Adrenal gland (tissue), 12 donors: ENCODE measurements around the gene ZNF57. TPM values are rescaled to one million over a fixed set of nuclear protein-coding genes. Genes with fewer than 3 reads are reported as not detected.
"Not testable (repeated sequence)": the region's sequence is repeated elsewhere in the genome, so short reads cannot be mapped to it uniquely, and the experiment has no call there.

Experiments
- DNase-seq, 7 donors: peaks; one replicate each; pipeline ENCODE4 v3.0.0-alpha.2; 2019 to 2020
- H3K27ac ChIP-seq, 5 donors: fragments of 200-600 bp; sonication (generic) in 4 of 5; 1 replicate in 3 of 5; 2 replicates in 2 of 5; pipeline versions ENCODE4 v1.5.1 to v1.8.0; 2016 to 2020; ENCODE audit warnings: mild to moderate bottlenecking in 1 of 5
- H3K27me3 ChIP-seq: fragments of 200-600 bp; 2 replicates; pipeline ENCODE4 v1.8.0; 2021
- H3K36me3 ChIP-seq, 2 donors: fragments of 200-600 bp; replicated peaks in 1 of 2; 1 replicate in 1 of 2; 2 replicates in 1 of 2; pipeline versions ENCODE4 v1.5.1 to v1.8.0; 2018 to 2022
- H3K4me1 ChIP-seq, 2 donors: fragments of 200-600 bp; replicated peaks in 1 of 2; 1 replicate in 1 of 2; 2 replicates in 1 of 2; pipeline versions ENCODE4 v1.5.1 to v1.8.0; 2018 to 2021
- H3K4me3 ChIP-seq, 4 donors: fragments of 200-600 bp; sonication (generic) in 3 of 4; one replicate each; pipeline ENCODE4 v1.5.1; 2016 to 2018
- H3K9me3 ChIP-seq, 3 donors: fragments of 200-600 bp; sonication (generic) in 1 of 3; replicated peaks in 1 of 3; 1 replicate in 2 of 3; 2 replicates in 1 of 3; pipeline versions ENCODE4 v1.5.1 to v1.8.0; 2016 to 2021
- CTCF ChIP-seq, 6 experiments: fragments of 450-650 bp in 4 of 6; fragments of 200-600 bp in 2 of 6; sonication (generic) in 1 of 6; IDR thresholded peaks; 1 replicate in 5 of 6; 2 replicates in 1 of 6; pipeline versions ENCODE4 v1.5.1 to v1.8.0; 2016 to 2021; ENCODE audit warnings: antibody characterized with exemption in 6 of 6, mild to moderate bottlenecking in 2 of 6, moderate library complexity in 1 of 6
- POLR2A ChIP-seq, 2 donors: fragments of 450-650 bp; IDR thresholded peaks; one replicate each; pipeline ENCODE4 v1.6.1; 2017; ENCODE audit warnings: antibody characterized with exemption in 2 of 2, mild to moderate bottlenecking in 2 of 2, moderate library complexity in 1 of 2
- WGBS, 4 donors: extraction: QIAGEN DNeasy Blood & Tissue Kit in 2 of 4; methylation state at CpG; one replicate each; pipeline versions ENCODE4 v1.1.5 to v1.1.7; 2013 to 2017; 5-methylcytosine and 5-hydroxymethylcytosine counted together
- intact Hi-C, 2 donors: fragments of 100-400 bp; cut with DNase I; formaldehyde crosslinking; loops; one replicate each; pipeline versions ENCODE4 v1.14.1 to v1.15.0; 2022 to 2023
- polyA plus RNA-seq, 3 donors: library from polyadenylated mRNA; stranded (reverse); fragments of 200-250 nt in 2 of 3; fragments of 350-450 nt in 1 of 3; fragmentation: Illumina TruSeq in 1 of 3; extraction: RNeasy Lipid Tissue Mini Kit (QIAGEN cat#74804) in 1 of 3; gene quantifications; one replicate each; pipeline ENCODE4 v1.2.3, GENCODE V29; 2013 to 2014
- total RNA-seq, 9 donors: library from RNA; depleted of rRNA in 4 of 9; stranded (reverse); fragments of >200 nt in 4 of 9; fragments of 120-200 nt in 1 of 9; fragmentation: NEBNext Ultra II Directional in 1 of 9; extraction: Animal tissue kit (Norgen Biotek cat#: 25700) in 1 of 9; gene quantifications; one replicate each; pipeline versions ENCODE4 v1.1.0 to v1.2.4, GENCODE V29; 2013 to 2023
- donor health status: healthy with polysubstance abuse.
- donor health status: Bipolar disorder and iron deficiency.
- donor health status: DM: yes; HTN: yes; CAD: no.
- donor health status: DM: no; HTN: no; CAD: no.
- donor health status: DM: no; HTN: no; CAD: no.
- donor health status: DM: yes; HTN: yes; CAD: no.

Gene ZNF57
- total and polyA plus RNA-seq, 12 donors: 2.6 to 5.7 (median 3.4) TPM

- no peak for DNase-seq
- intact Hi-C loops: no loop called here
- Histone ChIP-seq H3K36me3 (no peaks in the 10 kb centered on the region), H3K4me3 (no peak overlapping the region), H3K27ac (no peak overlapping the region), H3K4me1 (peaks cover 0 to 6% of the 10 kb centered on the region in 2 donors), H3K27me3 (no peaks in the 10 kb centered on the region), H3K9me3 (peaks cover 0 to 6% (median 0%) of the 10 kb centered on the region in 3 donors)
- 67 to 78% (median 71%) methylated on average over 8 of the region's 8 CpGs for WGBS, 4 donors
- TF ChIP-seq CTCF (IDR thresholded peaks at IDR 0.05) (no peak), POLR2A (IDR thresholded peaks at IDR 0.05) (no peak)
These were observed 4.0 kb upstream of the ZNF57 start for GRCh38 chr19:2896694-2897093.

- WGBS, 4 donors: 89 to 92% (median 91%) methylated on average over 5 to 13 of the region's 13 CpGs
- Histone ChIP-seq H3K27ac (no peak overlapping the region), H3K27me3 (no peaks in the 10 kb centered on the region), H3K36me3 (no peaks in the 10 kb centered on the region), H3K9me3 (no peaks in the 10 kb centered on the region), H3K4me3 (no peak overlapping the region), H3K4me1 (peaks cover 0 to 10% of the 10 kb centered on the region in 2 donors)
- TF ChIP-seq CTCF (IDR thresholded peaks at IDR 0.05): no peak
- DNase-seq: no peak
- intact Hi-C loops: no loop called here
These were observed 2.0 kb downstream of the ZNF57 start for GRCh38 chr19:2902590-2903218.

GRCh38 chr19:2903326-2903725 is 2.6 kb downstream of the ZNF57 start:
- H3K27me3 ChIP-seq, H3K36me3 ChIP-seq, intact Hi-C loops, H3K27ac ChIP-seq, DNase-seq, H3K9me3 ChIP-seq, H3K4me3 ChIP-seq: not testable (repeated sequence)
- peaks cover 0 to 12% of the 10 kb centered on the region in 2 donors for H3K4me1 ChIP-seq
- WGBS, 4 donors: 92 to 97% (median 95%) methylated on average over 13 of the region's 13 CpGs

- peak in 1 of 7 donors; percentile 8 for DNase-seq
- peaks cover 5 to 19% of the 10 kb centered on the region in 2 donors for H3K4me1 ChIP-seq
- no peak overlapping the region for H3K4me3 ChIP-seq
- H3K27ac ChIP-seq: no peak overlapping the region
- TF ChIP-seq POLR2A (IDR thresholded peaks at IDR 0.05): no peak
- H3K27me3 ChIP-seq: no peaks in the 10 kb centered on the region
- intact Hi-C loops: no loop called here
- H3K36me3 ChIP-seq: no peaks in the 10 kb centered on the region
- no peaks in the 10 kb centered on the region for H3K9me3 ChIP-seq
- WGBS, 4 donors: 87 to 91% (median 88%) methylated on average over 11 of the region's 11 CpGs
These were observed 5.3 kb downstream of the ZNF57 start for GRCh38 chr19:2905918-2906519.

- peak in 1 of 7 donors; percentile 19 for DNase-seq
- WGBS, 4 donors: 89 to 95% (median 94%) methylated on average over 12 to 20 of the region's 20 CpGs
- no peaks in the 10 kb centered on the region for H3K36me3 ChIP-seq
- H3K27me3 ChIP-seq: no peaks in the 10 kb centered on the region
- no peaks in the 10 kb centered on the region for H3K9me3 ChIP-seq
- peaks cover 5 to 14% of the 10 kb centered on the region in 2 donors for H3K4me1 ChIP-seq
- intact Hi-C loops: no loop called here
- H3K4me3 ChIP-seq: no peak overlapping the region
- no peak for TF ChIP-seq POLR2A (IDR thresholded peaks at IDR 0.05)
- no peak for TF ChIP-seq CTCF (IDR thresholded peaks at IDR 0.05)
- no peak overlapping the region for H3K27ac ChIP-seq
These were observed 6.0 kb downstream of the ZNF57 start for GRCh38 chr19:2906631-2907195.
